GM12878 (cell line): ENCODE data around the gene PHYKPL.

Experiments
- CTCF ChIP-seq, 3 experiments: IDR thresholded peaks in 2 of 3; conservative IDR thresholded peaks in 1 of 3; 2 replicates each; pipeline ENCODE4 v1.5.1; 2011; ENCODE audit warnings: low read depth in 3 of 3, low read length in 3 of 3, mild to moderate bottlenecking in 3 of 3, control low read depth in 2 of 3, moderate library complexity in 2 of 3, inconsistent platforms in 1 of 3, mixed read lengths in 1 of 3; ENCODE audit not compliant: control insufficient read depth in 2 of 3, insufficient read depth in 1 of 3; ENCODE audit errors: extremely low read depth in 1 of 3
- KAT2A ChIP-seq: conservative IDR thresholded peaks from 2 replicates; pipeline ENCODE4 v1.6.1; 2011; ENCODE audit warnings: low read depth, low read length; ENCODE audit not compliant: control insufficient read depth
- POLR2A ChIP-seq: IDR thresholded peaks from 2 replicates; pipeline ENCODE4 v1.6.1; 2011; ENCODE audit warnings: low read depth, mild to moderate bottlenecking, low read length
- SKIL ChIP-seq: fragments of 450-650 bp; IDR thresholded peaks from 2 replicates; pipeline ENCODE4 v1.6.1; 2017; ENCODE audit warnings: mild to moderate bottlenecking, low read depth, inconsistent platforms; ENCODE audit not compliant: poor library complexity, severe bottlenecking

- no peak for TF ChIP-seq CTCF (IDR thresholded peaks at IDR 0.05 in 2 of 3, conservative IDR thresholded peaks at IDR 0.05 in 1 of 3; ENCODE audit: control insufficient read depth in 2 of 3, extremely low read depth in 1 of 3, insufficient read depth in 1 of 3, low read depth in 3 of 3, low read length in 3 of 3)
- no peak for TF ChIP-seq SKIL
- TF ChIP-seq KAT2A: no peak
- no peak for TF ChIP-seq POLR2A
These were observed 13.8 kb downstream of the PHYKPL start for GRCh38 chr5:178218827-178219226.
